Mesenteric fat pad (tissue), 1 donor: ENCODE results near the gene H3-3A. TPM values are rescaled to one million over a fixed set of nuclear protein-coding genes. Genes with fewer than 3 reads are reported as not detected.
A peak's percentile ranks its signal among the peaks of the same experiment; 100 is the strongest.

Source experiments
- DNase-seq: peaks from one replicate; pipeline ENCODE4 v3.0.0-alpha.2; 2020; ENCODE audit warnings: low spot score
- total RNA-seq: library from RNA; stranded (reverse); fragmentation: NEBNext Ultra II Directional; extraction: Animal tissue kit (Norgen Biotek cat#: 25700); gene quantifications from one replicate; pipeline ENCODE4 v1.2.1, GENCODE V29; 2021
- donor health status: DM: yes; HTN: yes; CAD: no.

Gene H3-3A
- total RNA-seq, 1 donor from 2014 or later: 321 TPM

GRCh38 chr1:226083302-226084101, 21.0 kb downstream of the H3-3A start:
- DNase-seq: peak; percentile 96

- peak; percentile 26 for DNase-seq
Observed at GRCh38 chr1:226085675-226086285, 23.3 kb downstream of the H3-3A start.

- peak; percentile 80 for DNase-seq
Observed at GRCh38 chr1:226086776-226087175, 24.3 kb downstream of the H3-3A start.

GRCh38 chr1:226091461-226091860, 28.9 kb downstream of the H3-3A start:
- no peak for DNase-seq

- DNase-seq: peak; percentile 60
Observed at GRCh38 chr1:226092048-226092820, 29.7 kb downstream of the H3-3A start.

- no peak for DNase-seq
Observed at GRCh38 chr1:226092965-226093364, 30.4 kb downstream of the H3-3A start.

GRCh38 chr1:226093621-226094020, 31.1 kb downstream of the H3-3A start:
- peak; percentile 64 for DNase-seq

GRCh38 chr1:226094451-226094850, 31.9 kb downstream of the H3-3A start:
- DNase-seq: peak; percentile 82

- DNase-seq: peak; percentile 65
Observed at GRCh38 chr1:226095286-226095685, 32.8 kb downstream of the H3-3A start.

GRCh38 chr1:226097866-226098625, 35.5 kb downstream of the H3-3A start:
- DNase-seq: no peak

GRCh38 chr1:226098870-226099835, 36.6 kb downstream of the H3-3A start:
- DNase-seq: no peak

- DNase-seq: no peak
Observed at GRCh38 chr1:226100436-226101391, 38.2 kb downstream of the H3-3A start.

GRCh38 chr1:226104671-226105121, 42.2 kb downstream of the H3-3A start:
- DNase-seq: no peak

- no peak for DNase-seq
Observed at GRCh38 chr1:226107471-226108460, 45.2 kb downstream of the H3-3A start.

GRCh38 chr1:226108935-226109828, 46.7 kb downstream of the H3-3A start:
- DNase-seq: no peak

GRCh38 chr1:226109829-226110248, 47.3 kb downstream of the H3-3A start:
- peak; percentile 95 for DNase-seq
